CD14-positive monocyte (primary cell): ENCODE results near the gene VPS72. TPM values are rescaled to one million over a fixed set of nuclear protein-coding genes. Genes with fewer than 3 reads are reported as not detected.
A peak's percentile ranks its signal among the peaks of the same experiment; 100 is the strongest.

ENCODE experiments used
- DNase-seq, 3 donors: peaks; one replicate each; pipeline ENCODE4 v3.0.0-alpha.2; 2011 to 2022
- H2AFZ ChIP-seq: 2 replicates; pipeline ENCODE4 v1.6.0; 2012; ENCODE audit warnings: mild to moderate bottlenecking, low read depth, low read length, inconsistent platforms; ENCODE audit not compliant: insufficient read depth, poor library complexity, severe bottlenecking
- H3K27ac ChIP-seq, 2 donors: 1 replicate in 1 of 2; 2 replicates in 1 of 2; pipeline ENCODE4 v1.5.1; 2012 to 2013; ENCODE audit warnings: low read length in 2 of 2, control low read depth in 1 of 2, inconsistent platforms in 1 of 2, low read depth in 1 of 2, mild to moderate bottlenecking in 1 of 2
- H3K27me3 ChIP-seq, 2 donors: one replicate each; pipeline versions ENCODE4 v1.6.0 to v1.6.1; 2011 to 2013; ENCODE audit warnings: low read length in 2 of 2; ENCODE audit not compliant: control insufficient read depth in 2 of 2, insufficient read depth in 2 of 2
- H3K36me3 ChIP-seq, 2 donors: replicated peaks in 1 of 2; 1 replicate in 1 of 2; 2 replicates in 1 of 2; pipeline versions ENCODE4 v1.5.1 to v1.6.1; 2012 to 2013; ENCODE audit warnings: low read length in 2 of 2, control low read depth in 1 of 2, inconsistent platforms in 1 of 2, mild to moderate bottlenecking in 1 of 2; ENCODE audit not compliant: insufficient read depth in 2 of 2, control insufficient read depth in 1 of 2
- H3K4me1 ChIP-seq, 2 donors: 1 replicate in 1 of 2; 2 replicates in 1 of 2; pipeline versions ENCODE4 v1.5.1 to v1.6.1; 2012 to 2013; ENCODE audit warnings: low read length in 2 of 2, control low read depth in 1 of 2, inconsistent platforms in 1 of 2, mild to moderate bottlenecking in 1 of 2, moderate library complexity in 1 of 2; ENCODE audit not compliant: insufficient read depth in 2 of 2, control insufficient read depth in 1 of 2
- H3K4me2 ChIP-seq: replicated peaks from 2 replicates; pipeline ENCODE3; 2012; ENCODE audit warnings: low read length, moderate library complexity, mild to moderate bottlenecking; ENCODE audit not compliant: poor library complexity, severe bottlenecking; ENCODE audit errors: extremely low read depth
- H3K4me3 ChIP-seq, 3 experiments: fragments of 200-600 bp in 1 of 3; sonication (generic) in 1 of 3; replicated peaks in 1 of 3; 1 replicate in 2 of 3; 2 replicates in 1 of 3; pipeline ENCODE4 v1.5.1; 2011 to 2013; ENCODE audit warnings: low read length in 3 of 3, mild to moderate bottlenecking in 3 of 3, control low read depth in 2 of 3, low read depth in 2 of 3, inconsistent platforms in 1 of 3, moderate library complexity in 1 of 3
- H3K79me2 ChIP-seq: 2 replicates; pipeline ENCODE4 v1.6.0; 2012; ENCODE audit warnings: mild to moderate bottlenecking, control low read depth, inconsistent platforms, low read length, moderate library complexity; ENCODE audit not compliant: insufficient read depth
- H3K9ac ChIP-seq: 2 replicates; pipeline ENCODE4 v1.6.0; 2017; ENCODE audit warnings: low read length, mild to moderate bottlenecking; ENCODE audit not compliant: insufficient read depth, poor library complexity, severe bottlenecking
- H3K9me3 ChIP-seq, 2 donors: replicated peaks in 1 of 2; 1 replicate in 1 of 2; 2 replicates in 1 of 2; pipeline versions ENCODE4 v1.5.1 to v1.6.1; 2012 to 2013; ENCODE audit warnings: low read length in 2 of 2, control low read depth in 1 of 2; ENCODE audit not compliant: control insufficient read depth in 1 of 2, insufficient read depth in 1 of 2
- H4K20me1 ChIP-seq: 2 replicates; pipeline ENCODE4 v1.6.0; 2012; ENCODE audit warnings: mild to moderate bottlenecking, low read length, control low read depth, moderate library complexity; ENCODE audit not compliant: insufficient read depth
- H3K27ac Mint-ChIP-seq, 7 donors: one replicate each; pipeline ENCODE4 v1.8.0; 2020; ENCODE audit warnings: mild to moderate bottlenecking in 7 of 7, mixed read lengths in 7 of 7, moderate library complexity in 6 of 7, inconsistent platforms in 2 of 7
- H3K27me3 Mint-ChIP-seq, 3 donors: one replicate each; pipeline ENCODE4 v1.8.0; 2021 to 2022; ENCODE audit warnings: low read depth in 3 of 3, mild to moderate bottlenecking in 3 of 3, mixed read lengths in 3 of 3, moderate library complexity in 3 of 3, inconsistent platforms in 1 of 3
- H3K36me3 Mint-ChIP-seq, 2 donors: one replicate each; pipeline ENCODE4 v1.8.0; 2020; ENCODE audit warnings: mixed read lengths in 2 of 2, inconsistent platforms in 1 of 2, mild to moderate bottlenecking in 1 of 2
- H3K4me1 Mint-ChIP-seq: one replicate; pipeline ENCODE4 v1.8.0; 2020; ENCODE audit warnings: mild to moderate bottlenecking, mixed read lengths
- H3K4me3 Mint-ChIP-seq, 2 donors: one replicate each; pipeline ENCODE4 v1.8.0; 2020; ENCODE audit warnings: mild to moderate bottlenecking in 2 of 2, mixed read lengths in 2 of 2, moderate library complexity in 1 of 2
- H3K9me3 Mint-ChIP-seq, 7 donors: one replicate each; pipeline ENCODE4 v1.8.0; 2020 to 2022; ENCODE audit warnings: mixed read lengths in 7 of 7, mild to moderate bottlenecking in 6 of 7, moderate library complexity in 6 of 7, inconsistent platforms in 2 of 7
- CTCF ChIP-seq: fragments of 200-600 bp; IDR thresholded peaks from one replicate; pipeline ENCODE4 v1.8.0; 2022; ENCODE audit warnings: antibody characterized with exemption, mild to moderate bottlenecking
- WGBS: methylation state at CpG from one replicate; pipeline ENCODE4 v1.1.5; 2013; ENCODE audit warnings: missing lambda C conversion rate; ENCODE audit not compliant: insufficient coverage; 5-methylcytosine and 5-hydroxymethylcytosine counted together
- intact Hi-C, 2 donors: fragments of 100-400 bp; cut with micrococcal nuclease; formaldehyde crosslinking; loops; one replicate each; pipeline versions ENCODE4 v1.15.0 to v1.15.1; 2023
- polyA plus RNA-seq, 3 donors: library from polyadenylated mRNA; depleted of rRNA in 1 of 3; unstranded in 2 of 3; stranded (reverse) in 1 of 3; fragments of 300-500 nt in 2 of 3; fragments of >200 nt in 1 of 3; fragmentation: Illumina TruSeq in 2 of 3; gene quantifications; 1 replicate in 2 of 3; 2 replicates in 1 of 3; pipeline ENCODE4 v1.2.3, GENCODE V29; 2012 to 2021

The VPS72 gene
- polyA plus RNA-seq, 3 donors, result 30.4 to 43.3 (median 37.7) TPM

- DNase-seq, result peak; percentile 39 to 53 (median 41)
- Histone ChIP-seq H3K9me3 (no peaks in the 10 kb centered on the region), H3K9ac (peak overlapping the region; percentile 25), H4K20me1 (no peaks in the 10 kb centered on the region), H3K27me3 (peaks cover 0 to 8% of the 10 kb centered on the region in 2 donors), H2AFZ (peak overlapping the region; percentile 93), H3K36me3 (no peaks in the 10 kb centered on the region), H3K27ac (no peak overlapping the region), H3K4me3 (peak overlapping the region; percentile 36 to 76 (median 38)), H3K4me2 (peak overlapping the region; percentile 81), H3K79me2 (no peaks in the 10 kb centered on the region), H3K4me1 (peaks cover 14 to 16% of the 10 kb centered on the region in 2 donors)
- H3K9me3 Mint-ChIP-seq, result peaks cover 0 to 1% (median 0%) of the 10 kb centered on the region in 7 donors
- H3K27me3 Mint-ChIP-seq, result peaks cover 8 to 14% (median 8%) of the 10 kb centered on the region in 3 donors
- peak overlapping the region; percentile 80 to 88 for H3K4me3 Mint-ChIP-seq
- TF ChIP-seq CTCF, result no peak
- 2% methylated on average over 44 of the region's 45 CpGs for WGBS
- peak overlapping the region in 1 of 7 donors; percentile 40 for H3K27ac Mint-ChIP-seq
- H3K36me3 Mint-ChIP-seq, result no peaks in the 10 kb centered on the region
- intact Hi-C loops, result no loop called here
- peaks cover 15% of the 10 kb centered on the region for H3K4me1 Mint-ChIP-seq
Measured at GRCh38 chr1:151130987-151131586, 58.9 kb downstream of the VPS72 start.

DNA sequence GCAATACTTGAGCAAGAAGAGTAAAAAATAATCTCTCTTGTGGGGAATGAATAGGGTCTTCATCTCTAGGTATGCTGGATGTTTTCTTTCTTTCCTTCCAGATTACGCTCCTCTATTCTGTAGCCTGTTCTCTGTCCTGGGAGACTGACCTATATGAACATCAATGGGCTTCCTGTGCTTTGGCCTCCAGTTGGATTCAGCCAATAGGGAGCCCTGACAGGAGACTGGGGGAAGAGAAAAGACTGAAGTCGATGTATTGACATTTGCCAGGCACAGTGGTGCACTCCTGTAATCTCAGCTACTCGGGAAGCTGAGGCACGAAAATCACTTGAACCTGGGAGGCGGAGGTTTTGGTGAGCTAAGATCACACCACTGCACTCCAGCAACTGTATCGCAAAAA, 61.2 kb downstream of the VPS72 start:
- H3K79me2 ChIP-seq, result no peaks in the 10 kb centered on the region
- Mint-ChIP-seq H3K27me3 (peaks cover 3 to 14% (median 5%) of the 10 kb centered on the region in 3 donors), H3K36me3 (peaks cover 10 to 16% of the 10 kb centered on the region in 2 donors), H3K4me3 (no peak overlapping the region), H3K9me3 (peaks cover 0 to 2% (median 0%) of the 10 kb centered on the region in 7 donors), H3K27ac (no peak overlapping the region), H3K4me1 (peaks cover 15% of the 10 kb centered on the region)
- H3K27me3 ChIP-seq, result peaks cover 0 to 8% of the 10 kb centered on the region in 2 donors
- H3K9ac ChIP-seq, result no peak overlapping the region
- WGBS, result 97% methylated on average over 5 of the region's 6 CpGs
- H3K4me1 ChIP-seq, result peaks cover 14 to 16% of the 10 kb centered on the region in 2 donors
- no peak overlapping the region for H2AFZ ChIP-seq
- no peak overlapping the region for H3K4me2 ChIP-seq
- no peak overlapping the region for H3K4me3 ChIP-seq
- H3K36me3 ChIP-seq, result peaks cover 4 to 8% of the 10 kb centered on the region in 2 donors
- no peak overlapping the region for H3K27ac ChIP-seq
- H4K20me1 ChIP-seq, result no peaks in the 10 kb centered on the region
- intact Hi-C loops, result no loop called here
- TF ChIP-seq CTCF, result no peak
- H3K9me3 ChIP-seq, result no peaks in the 10 kb centered on the region
- DNase-seq, result no peak

Other genes with a start within 250 kb of the VPS72 start
- 100 to 1,000 TPM; 152 to 224 (median 200) TPM for gene CERS2, start 215.4 kb downstream of the VPS72 start, polyA plus RNA-seq
- 1 to 10 TPM in 2 of 3 donors, under 1 TPM in 1; 0.28 to 1.7 (median 1.4) TPM for gene ANXA9, start 207.9 kb downstream of the VPS72 start, polyA plus RNA-seq
- gene MINDY1, start 183.3 kb downstream of the VPS72 start, polyA plus RNA-seq, result 10 to 100 TPM; 11.5 to 25.0 (median 13.2) TPM
- gene PRUNE1, start 181.7 kb downstream of the VPS72 start, polyA plus RNA-seq, result 10 to 100 TPM in 2 of 3 donors, 1 to 10 TPM in 1; 8.4 to 22.8 (median 22.6) TPM
- gene BNIPL, start 153.6 kb downstream of the VPS72 start, polyA plus RNA-seq, result under 1 TPM in 1 of 3 donors, not detected in 2; 0.77 TPM
- 1 to 10 TPM in 1 of 3 donors, under 1 TPM in 2; 0.60 to 1.5 (median 0.62) TPM for gene C1orf56, start 142.4 kb downstream of the VPS72 start, polyA plus RNA-seq
- 100 to 1,000 TPM in 1 of 3 donors, 10 to 100 TPM in 2; 62.1 to 302 (median 75.7) TPM for gene CDC42SE1, start 130.6 kb downstream of the VPS72 start, polyA plus RNA-seq
- under 1 TPM; 0.38 to 0.93 (median 0.40) TPM for gene MLLT11, start 129.8 kb downstream of the VPS72 start, polyA plus RNA-seq
- gene GABPB2, start 119.4 kb downstream of the VPS72 start, polyA plus RNA-seq, result 10 to 100 TPM in 1 of 3 donors, 1 to 10 TPM in 2; 2.2 to 14.0 (median 2.2) TPM
- 1 to 10 TPM in 1 of 3 donors, under 1 TPM in 2; 0.39 to 1.4 (median 0.97) TPM for gene SEMA6C, start 43.6 kb downstream of the VPS72 start, polyA plus RNA-seq
- gene TNFAIP8L2, start 33.5 kb downstream of the VPS72 start, polyA plus RNA-seq, result 100 to 1,000 TPM in 2 of 3 donors, 10 to 100 TPM in 1; 50.3 to 104 (median 103) TPM
- under 1 TPM in 2 of 3 donors, not detected in 1; 0.16 to 0.24 TPM for gene LYSMD1, start 24.3 kb downstream of the VPS72 start, polyA plus RNA-seq
- gene SCNM1, start 24.1 kb downstream of the VPS72 start, polyA plus RNA-seq, result 100 to 1,000 TPM in 2 of 3 donors, 10 to 100 TPM in 1; 74.9 to 110 (median 103) TPM
- 1 to 10 TPM in 1 of 3 donors, not detected in 2; 2.0 TPM for gene TMOD4, start 14.2 kb downstream of the VPS72 start, polyA plus RNA-seq
- gene PIP5K1A, start 8.4 kb upstream of the VPS72 start, polyA plus RNA-seq, result 10 to 100 TPM; 10.8 to 47.7 (median 11.7) TPM
- gene PSMD4, start 64.5 kb upstream of the VPS72 start, polyA plus RNA-seq, result 100 to 1,000 TPM; 232 to 266 (median 252) TPM
- 10 to 100 TPM in 1 of 3 donors, 1 to 10 TPM in 2; 1.3 to 26.5 (median 1.8) TPM for gene ZNF687, start 92.1 kb upstream of the VPS72 start, polyA plus RNA-seq
- gene PI4KB, start 137.2 kb upstream of the VPS72 start, polyA plus RNA-seq, result 100 to 1,000 TPM in 1 of 3 donors, 10 to 100 TPM in 2; 37.8 to 148 (median 50.3) TPM
- 10 to 100 TPM; 39.3 to 66.3 (median 43.5) TPM for gene RFX5, start 157.1 kb upstream of the VPS72 start, polyA plus RNA-seq
- under 1 TPM in 2 of 3 donors, not detected in 1; 0.61 to 0.79 TPM for gene SELENBP1, start 182.5 kb upstream of the VPS72 start, polyA plus RNA-seq
- 100 to 1,000 TPM in 1 of 3 donors, 10 to 100 TPM in 2; 69.6 to 316 (median 85.6) TPM for gene PSMB4, start 209.4 kb upstream of the VPS72 start, polyA plus RNA-seq